Activated T-cell treated with anti-CD3 and anti-CD28 coated beads, Interleukin-2, amount 50 U/mL, for 72 hours (primary cell): ENCODE results near the gene PKNOX1. TPM values are rescaled to one million over a fixed set of nuclear protein-coding genes. Genes with fewer than 3 reads are reported as not detected.
"Not testable (repeated sequence)": the region's sequence is repeated elsewhere in the genome, so short reads cannot be mapped to it uniquely, and the experiment has no call there.

ENCODE experiments used
- ATAC-seq, 2 donors: fragments of 150-1000 bp; cut with Tn5 transposase; replicated peaks in 1 of 2; 2 replicates each; pipeline ENCODE4 v1.10.0; 2021; ENCODE audit warnings: moderate library complexity in 2 of 2, mild to moderate bottlenecking in 1 of 2
- DNase-seq, 2 donors: peaks; one replicate each; pipeline ENCODE4 v3.0.0; 2021 to 2022; ENCODE audit warnings: mixed read lengths in 1 of 2
- H3K27ac Mint-ChIP-seq: one replicate; pipeline ENCODE4 v1.8.0; 2022; ENCODE audit warnings: mild to moderate bottlenecking, moderate library complexity, mixed read lengths
- H3K27me3 Mint-ChIP-seq: one replicate; pipeline ENCODE4 v1.8.0; 2022; ENCODE audit warnings: low read depth, mixed read lengths
- H3K36me3 Mint-ChIP-seq, 2 donors: one replicate each; pipeline ENCODE4 v1.8.0; 2022; ENCODE audit warnings: mixed read lengths in 2 of 2, mild to moderate bottlenecking in 1 of 2; ENCODE audit not compliant: insufficient read depth in 2 of 2
- H3K4me1 Mint-ChIP-seq: one replicate; pipeline ENCODE4 v1.8.0; 2022; ENCODE audit warnings: low read depth, mixed read lengths
- H3K4me3 Mint-ChIP-seq, 2 donors: one replicate each; pipeline ENCODE4 v1.8.0; 2022; ENCODE audit warnings: mild to moderate bottlenecking in 2 of 2, mixed read lengths in 2 of 2, moderate library complexity in 2 of 2
- H3K9me3 Mint-ChIP-seq, 2 donors: one replicate each; pipeline ENCODE4 v1.8.0; 2022; ENCODE audit warnings: mixed read lengths in 2 of 2
- total RNA-seq, 2 donors: library from RNA; stranded (reverse); gene quantifications; one replicate each; pipeline ENCODE4 v1.2.3, GENCODE V29; 2022

PKNOX1 gene
- total RNA-seq, 2 donors from 2014 or later = 22.8 to 26.8 TPM

DNA sequence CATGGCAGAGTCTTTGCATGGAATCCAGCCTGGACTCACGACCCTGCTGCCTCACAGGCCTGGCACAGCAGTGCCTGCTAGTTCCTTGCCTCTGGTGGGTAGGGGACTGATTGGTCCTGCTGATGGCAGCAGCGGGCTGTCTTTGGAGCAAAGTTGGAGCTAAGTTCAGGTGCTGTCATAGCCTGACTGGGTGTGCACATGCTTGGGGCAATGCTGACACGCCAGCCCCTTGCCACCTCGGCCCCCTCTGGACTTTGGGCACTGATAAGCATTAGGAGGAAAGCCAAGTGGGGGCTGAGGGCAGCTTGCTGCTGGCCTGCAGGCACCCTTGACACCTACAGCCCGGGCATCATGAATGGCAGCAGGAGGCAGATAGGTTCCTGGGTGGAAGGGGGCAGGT, 67.8 kb downstream of the PKNOX1 start:
- H3K27ac Mint-ChIP-seq, H3K36me3 Mint-ChIP-seq, H3K9me3 Mint-ChIP-seq, H3K27me3 Mint-ChIP-seq, H3K4me1 Mint-ChIP-seq, H3K4me3 Mint-ChIP-seq, DNase-seq, ATAC-seq: not testable (repeated sequence)

DNA sequence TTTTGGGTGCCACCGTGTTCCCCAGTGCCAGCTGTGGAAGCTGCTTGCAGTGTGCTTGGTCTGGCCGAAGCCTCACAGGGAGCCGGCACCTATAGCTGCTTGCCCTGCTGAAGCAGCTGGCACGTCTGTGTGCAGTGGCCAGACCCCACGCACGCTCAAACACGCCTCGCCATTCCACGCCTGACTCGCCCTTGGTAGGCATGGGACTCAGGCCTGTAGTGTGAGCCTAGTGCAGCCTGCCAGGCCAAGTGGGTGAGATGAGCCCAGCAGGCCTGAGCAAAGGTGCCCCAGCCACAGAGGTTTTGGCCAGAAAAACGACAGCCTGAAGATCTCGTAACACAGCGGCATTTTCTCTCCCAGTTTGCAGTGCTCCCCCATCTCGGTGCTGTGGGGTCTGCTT, 68.9 kb downstream of the PKNOX1 start:
- H3K27me3 Mint-ChIP-seq, H3K9me3 Mint-ChIP-seq, H3K27ac Mint-ChIP-seq, H3K4me3 Mint-ChIP-seq, DNase-seq, ATAC-seq, H3K4me1 Mint-ChIP-seq, H3K36me3 Mint-ChIP-seq: not testable (repeated sequence)

DNA sequence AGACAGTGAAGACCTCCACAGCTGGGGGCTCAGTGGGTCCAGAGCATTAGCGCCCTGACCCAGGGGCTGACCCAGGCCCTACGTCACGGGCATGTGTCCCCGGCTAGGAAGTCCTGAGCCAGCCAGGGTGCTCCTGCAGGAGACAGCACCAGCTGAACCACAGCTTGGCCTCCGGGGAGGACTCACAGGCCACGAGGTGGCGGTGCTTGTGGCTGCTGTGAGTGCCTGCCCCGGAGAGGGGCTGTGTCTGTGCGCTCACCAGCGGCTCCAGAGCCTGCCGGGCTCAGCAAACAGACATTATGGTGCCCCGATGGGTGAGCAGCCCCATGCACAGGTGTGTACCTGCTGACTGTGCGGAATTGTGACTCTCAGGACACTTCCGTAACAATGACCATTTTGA, 70.2 kb downstream of the PKNOX1 start:
- not testable (repeated sequence) for ATAC-seq, H3K4me3 Mint-ChIP-seq, H3K27ac Mint-ChIP-seq, H3K36me3 Mint-ChIP-seq, H3K27me3 Mint-ChIP-seq, H3K4me1 Mint-ChIP-seq, H3K9me3 Mint-ChIP-seq
- DNase-seq = peak in 1 of 2 donors; percentile 2

DNA sequence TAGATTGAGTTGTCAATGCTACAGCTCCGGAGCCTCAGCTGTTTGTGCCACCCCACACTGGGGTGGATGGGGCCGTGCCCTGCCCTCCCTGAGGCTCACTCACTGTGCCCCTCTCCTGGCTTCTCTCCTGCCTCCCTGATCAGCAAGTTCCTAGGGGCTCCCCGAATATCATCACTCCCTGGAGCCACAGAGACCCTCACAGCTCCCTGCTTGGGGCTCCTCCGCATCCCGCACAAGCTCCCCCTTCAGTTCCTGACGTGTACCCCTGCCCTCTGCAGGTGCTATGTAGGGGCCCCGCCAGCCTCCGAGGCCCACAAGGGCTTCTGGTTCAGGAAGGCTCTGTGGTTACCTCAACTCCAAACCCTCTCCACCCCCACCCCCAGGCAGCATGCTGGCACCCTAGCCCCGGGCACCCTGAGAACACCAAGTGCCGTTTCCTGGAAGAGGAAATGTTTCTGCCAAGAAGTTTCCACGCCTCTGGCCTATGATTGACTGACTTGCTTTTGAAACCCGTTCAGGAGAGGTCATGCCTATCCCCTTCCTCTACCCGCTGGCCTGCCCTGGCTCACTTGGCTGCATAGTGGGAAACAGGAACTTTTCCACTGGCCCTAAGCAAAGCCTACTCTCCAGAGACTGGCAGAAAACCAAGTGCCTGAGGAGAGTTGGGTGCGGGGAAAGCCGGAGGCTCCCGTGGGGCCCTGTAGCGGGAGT, 71.0 kb downstream of the PKNOX1 start:
- Mint-ChIP-seq H3K27ac (peak overlapping the region; percentile 86), H3K4me3 (peak overlapping the region; percentile 62 to 64)
- not testable (repeated sequence) for H3K36me3 Mint-ChIP-seq, H3K9me3 Mint-ChIP-seq, H3K27me3 Mint-ChIP-seq, H3K4me1 Mint-ChIP-seq
- ATAC-seq (peak; percentile 46 to 53), DNase-seq (peak in 1 of 2 donors; percentile 8)

DNA sequence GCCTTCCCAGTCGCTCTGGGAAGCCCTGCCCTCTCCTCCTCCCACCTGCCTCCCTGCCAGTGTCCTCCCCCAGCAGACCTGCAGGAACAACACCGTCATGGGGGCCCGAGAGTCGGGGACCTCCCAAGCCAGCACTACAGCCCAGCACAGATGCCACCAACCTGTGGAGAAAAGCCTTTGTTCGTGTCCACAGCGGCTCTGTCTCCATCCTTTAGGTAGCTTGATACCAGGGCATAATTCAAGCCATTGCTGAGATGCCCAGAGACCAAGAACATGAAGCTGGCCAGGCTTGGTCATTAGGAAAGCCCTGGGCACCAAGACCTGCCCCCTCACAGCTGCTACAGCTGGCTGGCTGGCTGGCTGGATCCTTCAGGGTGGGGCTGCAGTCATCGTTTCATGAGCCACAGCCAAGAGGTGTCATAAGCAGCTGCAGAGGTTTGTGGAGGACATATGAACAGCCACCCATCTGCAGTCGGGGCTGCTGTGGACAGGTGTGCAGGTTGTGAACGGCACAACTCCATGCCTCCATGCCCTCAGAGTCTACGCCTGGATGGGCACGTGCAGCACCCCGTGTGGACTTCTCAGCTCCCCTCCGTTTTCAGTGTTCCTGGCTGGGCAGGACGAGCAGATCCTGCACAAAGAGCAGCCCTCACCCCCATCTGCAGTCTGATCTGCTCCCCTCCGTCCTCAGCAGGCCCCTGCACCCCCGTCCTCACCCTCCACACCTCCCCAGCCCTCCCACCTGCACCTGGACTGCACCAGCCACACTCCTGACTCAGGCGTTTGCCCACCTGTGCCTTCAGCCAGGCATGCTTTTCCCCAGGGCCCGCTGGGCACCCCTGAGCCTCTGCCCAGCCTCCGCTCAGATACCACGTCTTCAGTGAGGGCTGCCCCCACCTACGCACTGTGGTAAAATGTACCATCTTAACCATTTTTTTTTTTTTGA, 71.8 kb downstream of the PKNOX1 start:
- not testable (repeated sequence) for H3K27ac Mint-ChIP-seq
- ATAC-seq = peak; percentile 63 to 75
- DNase-seq = peak; percentile 9 to 47

DNA sequence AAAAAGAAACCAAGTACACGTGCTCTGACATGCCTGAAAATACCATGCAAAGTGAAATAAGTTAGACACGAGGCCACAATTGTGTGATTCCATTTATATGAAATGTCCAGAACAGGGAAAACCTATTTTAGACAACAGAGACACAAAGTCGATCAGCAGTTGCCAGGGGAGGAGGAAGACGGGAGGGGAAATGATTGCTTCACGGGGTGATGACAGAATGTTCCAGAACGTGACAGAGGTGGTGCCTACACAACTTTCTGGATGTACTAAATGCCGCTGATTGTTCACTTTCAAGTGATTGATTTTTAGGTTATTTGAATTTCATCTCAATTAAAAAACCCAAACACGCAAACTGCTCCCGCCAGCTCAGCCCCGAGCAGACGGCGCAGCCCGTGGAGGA, 78.8 kb downstream of the PKNOX1 start:
- H3K27ac Mint-ChIP-seq = not testable (repeated sequence)

More for the DNA sequence above, 71.8 kb downstream of the PKNOX1 start:
- H3K36me3 Mint-ChIP-seq, H3K4me1 Mint-ChIP-seq, H3K27me3 Mint-ChIP-seq, H3K9me3 Mint-ChIP-seq: not testable (repeated sequence)
- H3K4me3 Mint-ChIP-seq = peak overlapping the region in 1 of 2 donors; percentile 56

DNA sequence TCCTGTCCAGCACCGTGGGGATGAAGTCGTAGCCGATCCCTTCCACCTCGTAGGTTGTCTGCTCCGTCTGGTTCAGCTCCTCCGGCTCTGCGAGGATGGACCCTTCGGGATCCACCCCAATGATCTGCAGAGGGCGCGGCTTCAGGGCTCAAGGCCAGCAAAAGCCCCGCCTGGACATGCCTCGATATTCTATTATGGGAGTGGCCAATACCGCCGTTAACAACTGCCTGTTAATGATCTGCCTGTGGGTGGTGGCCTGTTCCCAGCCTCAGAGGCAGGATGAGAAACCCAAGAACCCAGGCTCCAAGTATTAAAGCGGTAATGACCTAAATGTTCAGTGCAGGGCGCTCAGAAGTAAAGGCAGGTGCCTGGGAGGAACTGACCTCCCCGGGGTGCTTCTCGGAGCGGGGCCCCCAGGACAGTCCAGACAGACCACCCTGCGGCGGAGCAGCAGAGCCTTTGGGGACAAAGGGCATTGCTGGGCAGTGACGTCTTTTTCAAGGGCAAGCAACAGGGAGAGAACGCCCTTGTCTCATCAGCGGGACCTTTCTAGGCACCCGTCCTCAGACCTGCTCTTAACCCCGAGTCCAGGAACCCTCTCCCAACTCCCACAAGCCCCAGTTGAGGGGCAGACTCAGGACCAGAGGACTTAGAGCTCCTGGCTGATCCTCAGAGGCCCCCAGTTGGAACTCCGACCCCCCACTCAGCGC, 88.7 kb downstream of the PKNOX1 start:
- not testable (repeated sequence) for H3K4me1 Mint-ChIP-seq, H3K9me3 Mint-ChIP-seq, ATAC-seq, H3K36me3 Mint-ChIP-seq, DNase-seq, H3K27me3 Mint-ChIP-seq, H3K4me3 Mint-ChIP-seq, H3K27ac Mint-ChIP-seq

More for the DNA sequence above, 78.8 kb downstream of the PKNOX1 start:
- ATAC-seq, H3K4me3 Mint-ChIP-seq, DNase-seq, H3K4me1 Mint-ChIP-seq, H3K36me3 Mint-ChIP-seq, H3K27me3 Mint-ChIP-seq, H3K9me3 Mint-ChIP-seq: not testable (repeated sequence)

DNA sequence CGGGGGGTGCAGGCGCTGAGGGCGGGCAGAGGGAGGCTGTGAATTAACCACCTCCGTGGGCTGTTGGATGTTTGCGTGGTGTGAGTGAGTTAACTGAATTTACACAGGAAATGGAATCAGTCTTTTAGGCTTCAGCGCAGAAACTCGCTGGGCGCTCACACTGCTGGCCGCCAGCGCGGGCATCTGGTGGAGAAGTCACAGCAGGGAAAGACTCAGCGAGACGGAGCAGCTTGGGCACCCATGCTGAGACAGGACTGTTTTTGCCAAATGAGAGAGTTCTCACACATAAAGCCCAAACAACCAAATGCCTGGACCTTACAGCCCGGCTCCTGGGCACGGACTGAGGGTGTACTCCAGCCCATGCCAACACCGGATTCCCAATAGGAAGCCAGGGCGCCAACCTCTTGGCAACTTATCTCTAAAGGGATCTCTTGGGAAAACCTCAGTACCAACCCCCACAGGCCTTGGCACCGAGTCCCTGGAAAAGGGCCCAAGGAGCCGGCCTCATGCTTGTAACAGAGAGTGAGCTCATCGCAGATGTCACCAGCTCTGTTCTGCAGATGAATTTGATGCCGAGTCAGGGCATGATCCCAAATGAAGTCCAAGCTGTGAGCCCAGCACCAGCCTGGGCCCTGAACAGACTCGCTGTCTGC, 90.0 kb downstream of the PKNOX1 start:
- DNase-seq, H3K9me3 Mint-ChIP-seq, H3K36me3 Mint-ChIP-seq, H3K4me1 Mint-ChIP-seq, ATAC-seq, H3K27me3 Mint-ChIP-seq, H3K27ac Mint-ChIP-seq, H3K4me3 Mint-ChIP-seq: not testable (repeated sequence)

DNA sequence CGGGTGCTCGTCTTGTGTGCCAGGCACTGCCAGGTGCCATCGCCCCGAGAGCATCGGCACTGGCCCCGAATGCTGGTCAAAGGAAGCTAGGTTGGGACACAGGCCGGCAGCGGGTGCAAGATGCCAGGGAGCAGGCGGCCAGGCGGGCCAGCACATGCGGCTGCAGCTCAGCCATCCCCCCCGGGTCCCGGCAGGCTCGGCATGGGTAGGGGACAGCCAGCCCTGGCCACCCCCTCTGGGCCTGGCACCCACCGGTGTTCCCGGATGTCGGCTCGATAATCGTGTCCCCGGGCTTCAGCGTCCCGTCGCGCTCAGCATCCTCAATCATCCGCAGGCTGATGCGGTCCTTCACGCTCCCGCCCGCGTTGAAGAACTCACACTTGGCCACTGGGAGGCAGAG, 91.6 kb downstream of the PKNOX1 start:
- H3K9me3 Mint-ChIP-seq, H3K4me1 Mint-ChIP-seq, H3K4me3 Mint-ChIP-seq, H3K36me3 Mint-ChIP-seq, H3K27me3 Mint-ChIP-seq, H3K27ac Mint-ChIP-seq, DNase-seq, ATAC-seq: not testable (repeated sequence)

DNA sequence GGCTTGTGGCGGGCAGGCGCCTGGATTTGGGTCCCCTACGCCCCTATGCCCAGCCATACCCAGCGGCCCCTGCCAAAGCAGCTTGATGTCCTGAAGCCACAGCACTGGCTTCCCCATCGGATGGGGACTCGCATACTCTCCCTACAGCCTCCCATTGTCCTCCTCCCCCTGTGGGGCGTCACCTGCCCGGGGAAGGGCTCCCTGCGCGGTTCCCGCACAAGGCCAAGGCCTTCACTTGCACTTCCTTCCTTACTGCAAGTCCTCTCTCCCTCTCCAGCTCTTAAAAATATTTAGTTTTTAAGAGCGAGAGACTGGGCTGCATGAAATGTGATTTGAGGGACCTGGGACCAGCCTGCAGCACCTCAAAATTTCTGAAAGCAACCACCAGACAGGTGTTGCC, 92.3 kb downstream of the PKNOX1 start:
- H3K4me1 Mint-ChIP-seq, DNase-seq, H3K4me3 Mint-ChIP-seq, ATAC-seq, H3K36me3 Mint-ChIP-seq, H3K27me3 Mint-ChIP-seq, H3K27ac Mint-ChIP-seq, H3K9me3 Mint-ChIP-seq: not testable (repeated sequence)

DNA sequence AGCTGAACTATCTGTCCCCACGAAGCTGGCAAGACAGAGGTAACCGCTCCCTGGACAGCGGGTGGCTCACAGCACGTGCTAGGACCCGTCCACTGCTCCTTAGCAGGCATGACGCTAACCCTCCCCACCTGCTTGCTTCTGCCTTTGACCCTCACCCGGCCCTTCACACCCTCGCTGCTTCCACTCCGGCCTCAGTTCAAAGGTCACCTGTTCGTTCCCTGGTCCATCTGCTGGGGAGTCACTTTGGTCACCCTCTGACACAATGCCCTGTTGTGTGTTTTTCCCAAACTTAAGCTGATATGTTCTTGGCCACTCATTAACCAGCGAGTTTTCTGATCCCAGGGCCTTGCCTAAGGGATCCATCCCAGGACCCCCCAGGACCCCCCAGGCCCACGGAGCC, 93.7 kb downstream of the PKNOX1 start:
- not testable (repeated sequence) for H3K4me1 Mint-ChIP-seq, H3K36me3 Mint-ChIP-seq, H3K9me3 Mint-ChIP-seq, ATAC-seq, H3K27me3 Mint-ChIP-seq, DNase-seq, H3K27ac Mint-ChIP-seq, H3K4me3 Mint-ChIP-seq

DNA sequence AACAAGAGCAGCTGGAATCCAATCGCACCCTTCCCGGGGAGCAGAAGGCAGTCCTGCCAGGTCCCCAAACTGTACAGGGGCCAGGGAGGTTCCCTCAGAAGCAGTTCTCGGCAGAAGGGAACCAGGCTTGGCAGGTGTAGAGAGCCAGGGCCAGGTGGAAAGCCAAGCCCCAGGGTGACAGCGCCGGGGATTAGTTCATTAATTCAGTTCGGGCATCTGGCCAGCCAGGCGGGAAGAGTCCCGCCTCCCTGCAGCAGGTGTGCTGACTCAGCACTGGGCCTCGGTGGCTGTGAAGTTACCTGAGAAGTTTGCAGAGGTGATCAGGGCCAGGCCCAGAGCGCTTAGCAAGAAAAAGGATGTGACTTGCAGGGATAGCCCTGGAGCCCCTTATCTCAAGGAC, 95.3 kb downstream of the PKNOX1 start:
- not testable (repeated sequence) for H3K27me3 Mint-ChIP-seq, ATAC-seq, H3K4me3 Mint-ChIP-seq, DNase-seq, H3K9me3 Mint-ChIP-seq, H3K36me3 Mint-ChIP-seq, H3K27ac Mint-ChIP-seq, H3K4me1 Mint-ChIP-seq

DNA sequence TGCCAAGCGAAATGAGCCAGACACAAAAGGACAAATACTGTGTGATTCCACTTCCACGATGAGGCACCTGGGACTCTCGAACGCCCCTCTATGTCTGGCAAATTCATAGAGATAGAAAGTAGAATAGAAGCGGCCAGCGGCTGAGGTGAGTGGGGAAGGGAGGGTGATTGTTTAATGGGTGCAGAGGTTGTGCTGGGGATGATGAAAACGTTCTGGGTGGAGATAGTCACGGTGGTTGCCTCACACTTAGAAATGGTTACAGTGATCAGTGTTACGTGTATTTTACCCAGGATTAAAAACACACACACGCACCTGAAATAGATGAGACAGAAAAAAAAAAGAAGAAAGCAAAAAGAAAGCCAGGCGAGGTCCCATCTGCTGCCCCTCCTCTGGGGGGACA, 98.4 kb downstream of the PKNOX1 start:
- not testable (repeated sequence) for H3K4me3 Mint-ChIP-seq, H3K4me1 Mint-ChIP-seq, DNase-seq, H3K9me3 Mint-ChIP-seq, H3K27me3 Mint-ChIP-seq, H3K27ac Mint-ChIP-seq, H3K36me3 Mint-ChIP-seq, ATAC-seq
